ENCODE results near the gene BNC2.

BNC2 gene

GRCh38 chr9:16750553-16750952 lies 119.9 kb downstream of the BNC2 start:
- DNase-seq = no peak

- DNase-seq = no peak
These were observed 125.1 kb downstream of the BNC2 start for GRCh38 chr9:16745359-16745758.

GRCh38 chr9:16744394-16744793 lies 126.1 kb downstream of the BNC2 start:
- no peak for DNase-seq

GRCh38 chr9:16743375-16743774 lies 127.1 kb downstream of the BNC2 start:
- no peak for DNase-seq

GRCh38 chr9:16735001-16735400 lies 135.5 kb downstream of the BNC2 start:
- DNase-seq = no peak

GRCh38 chr9:16732546-16732945 lies 137.9 kb downstream of the BNC2 start:
- no peak for DNase-seq

GRCh38 chr9:16730162-16730561 lies 140.3 kb downstream of the BNC2 start:
- no peak for DNase-seq

- no peak for DNase-seq
These were observed 140.8 kb downstream of the BNC2 start for GRCh38 chr9:16729651-16730050.

- DNase-seq = no peak
These were observed 142.3 kb downstream of the BNC2 start for GRCh38 chr9:16728137-16728508.

- no peak for DNase-seq
These were observed 142.9 kb downstream of the BNC2 start for GRCh38 chr9:16727452-16728136.

- no peak for DNase-seq
These were observed 143.6 kb downstream of the BNC2 start for GRCh38 chr9:16726718-16727451.

- DNase-seq = no peak
These were observed 144.4 kb downstream of the BNC2 start for GRCh38 chr9:16726029-16726428.

- DNase-seq = no peak
These were observed 145.4 kb downstream of the BNC2 start for GRCh38 chr9:16725066-16725465.

GRCh38 chr9:16721972-16722371 lies 148.5 kb downstream of the BNC2 start:
- no peak for DNase-seq

- no peak for DNase-seq
These were observed 150.1 kb downstream of the BNC2 start for GRCh38 chr9:16720386-16720785.

- no peak for DNase-seq
These were observed 150.5 kb downstream of the BNC2 start for GRCh38 chr9:16719921-16720320.

GRCh38 chr9:16718952-16719351 lies 151.5 kb downstream of the BNC2 start:
- no peak for DNase-seq

GRCh38 chr9:16718296-16718695 lies 152.2 kb downstream of the BNC2 start:
- no peak for DNase-seq

GRCh38 chr9:16716601-16717000 lies 153.9 kb downstream of the BNC2 start:
- DNase-seq = no peak

GRCh38 chr9:16715404-16715803 lies 155.1 kb downstream of the BNC2 start:
- DNase-seq = no peak

- no peak for DNase-seq
These were observed 157.7 kb downstream of the BNC2 start for GRCh38 chr9:16712787-16713186.

- DNase-seq = no peak
These were observed 159.6 kb downstream of the BNC2 start for GRCh38 chr9:16710888-16711287.

GRCh38 chr9:16709924-16710323 lies 160.5 kb downstream of the BNC2 start:
- no peak for DNase-seq

- DNase-seq = no peak
These were observed 161.6 kb downstream of the BNC2 start for GRCh38 chr9:16708656-16709435.
